ENCODE measurements around the gene CACNA1D.

The CACNA1D gene

DNA sequence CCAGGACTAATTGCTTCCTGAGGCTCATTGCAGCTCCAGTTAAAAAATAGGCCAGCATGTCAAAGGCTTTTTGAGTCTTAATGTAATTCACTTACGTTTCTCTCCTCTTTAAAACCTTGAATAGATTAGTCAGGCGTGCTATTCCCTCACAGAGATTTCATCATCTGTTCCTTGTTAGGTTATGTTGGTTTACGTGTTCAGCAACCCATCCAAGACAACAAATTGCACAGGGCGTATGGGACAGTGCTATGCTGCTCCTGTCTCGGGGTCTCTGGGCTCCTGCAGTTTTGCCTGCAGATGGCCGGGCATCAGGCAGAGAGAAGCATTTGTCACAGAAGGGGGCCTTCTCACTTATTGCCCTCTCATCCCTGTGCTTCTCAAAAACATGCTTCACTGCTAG lies 234.7 kb downstream of the CACNA1D start:
- no peak for DNase-seq (ENCODE audit: extremely low spot score)
- POLR2A ChIA-PET = no interaction called here
- TF ChIP-seq HDGF (IDR thresholded peaks at IDR 0.05; ENCODE audit: borderline replicate concordance) = no peak
- TF ChIP-seq NFRKB (IDR thresholded peaks at IDR 0.05) = no peak
- TF ChIP-seq TARDBP (IDR thresholded peaks at IDR 0.05) = no peak
- no peak for TF ChIP-seq SUZ12 (IDR thresholded peaks at IDR 0.05)
- no peak for TF ChIP-seq SP1 (IDR thresholded peaks at IDR 0.05)
- no peak for TF ChIP-seq ELF4 (IDR thresholded peaks at IDR 0.05)
- no peak for TF ChIP-seq FOXA1 (IDR thresholded peaks at IDR 0.05)
- no peak for TF ChIP-seq FOXK2 (IDR thresholded peaks at IDR 0.05)
- TF ChIP-seq L3MBTL2 (conservative IDR thresholded peaks at IDR 0.05) = no peak
- no peak for TF ChIP-seq ZNF384 (IDR thresholded peaks at IDR 0.05)
- TF ChIP-seq, protein P1, sequence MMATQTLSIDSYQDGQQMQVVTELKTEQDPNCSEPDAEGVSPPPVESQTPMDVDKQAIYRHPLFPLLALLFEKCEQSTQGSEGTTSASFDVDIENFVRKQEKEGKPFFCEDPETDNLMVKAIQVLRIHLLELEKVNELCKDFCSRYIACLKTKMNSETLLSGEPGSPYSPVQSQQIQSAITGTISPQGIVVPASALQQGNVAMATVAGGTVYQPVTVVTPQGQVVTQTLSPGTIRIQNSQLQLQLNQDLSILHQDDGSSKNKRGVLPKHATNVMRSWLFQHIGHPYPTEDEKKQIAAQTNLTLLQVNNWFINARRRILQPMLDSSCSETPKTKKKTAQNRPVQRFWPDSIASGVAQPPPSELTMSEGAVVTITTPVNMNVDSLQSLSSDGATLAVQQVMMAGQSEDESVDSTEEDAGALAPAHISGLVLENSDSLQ (IDR thresholded peaks at IDR 0.05) = no peak
- CTCF ChIA-PET = no interaction called here

DNA sequence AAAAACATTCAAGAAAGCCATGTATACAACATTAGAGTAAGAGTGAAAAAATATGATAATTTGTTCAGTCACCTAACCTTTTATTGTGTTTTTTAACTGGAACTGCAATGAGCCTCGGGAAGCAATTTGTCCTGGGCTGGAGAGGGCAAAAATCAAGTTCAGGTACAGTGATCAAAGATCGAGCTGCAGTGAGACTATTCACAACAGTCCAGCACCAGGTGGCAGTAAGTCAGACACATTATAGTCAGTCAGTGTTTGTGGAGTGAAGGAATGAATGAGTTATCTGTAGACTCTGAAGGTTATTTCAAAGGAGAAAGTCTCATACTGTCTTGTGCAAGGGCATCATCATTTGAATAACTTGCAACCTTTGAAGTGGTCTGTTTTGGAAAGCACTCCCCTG lies 235.2 kb downstream of the CACNA1D start:
- DNase-seq (ENCODE audit: extremely low spot score) = no peak
- CTCF ChIA-PET = no interaction called here
- TF ChIP-seq NFRKB (IDR thresholded peaks at IDR 0.05) (no peak), L3MBTL2 (conservative IDR thresholded peaks at IDR 0.05) (no peak), FOXK2 (IDR thresholded peaks at IDR 0.05) (no peak), TARDBP (IDR thresholded peaks at IDR 0.05) (no peak), ELF4 (IDR thresholded peaks at IDR 0.05) (no peak), BHLHE40 (IDR thresholded peaks at IDR 0.05; ENCODE audit: borderline replicate concordance) (no peak), SUZ12 (IDR thresholded peaks at IDR 0.05) (no peak), SP1 (IDR thresholded peaks at IDR 0.05) (no peak), CTBP1 (IDR thresholded peaks at IDR 0.05; ENCODE audit: borderline replicate concordance) (no peak), LEF1 (IDR thresholded peaks at IDR 0.05; ENCODE audit: borderline replicate concordance) (no peak), ARNT (IDR thresholded peaks at IDR 0.05) (no peak), FOXM1 (IDR thresholded peaks at IDR 0.05; ENCODE audit: borderline replicate concordance) (no peak), ZNF384 (IDR thresholded peaks at IDR 0.05) (no peak), FOXA1 (IDR thresholded peaks at IDR 0.05) (no peak), HDGF (IDR thresholded peaks at IDR 0.05; ENCODE audit: borderline replicate concordance) (no peak)
- TF ChIP-seq, protein P1 (IDR thresholded peaks at IDR 0.05) = no peak
- POLR2A ChIA-PET = no interaction called here

DNA sequence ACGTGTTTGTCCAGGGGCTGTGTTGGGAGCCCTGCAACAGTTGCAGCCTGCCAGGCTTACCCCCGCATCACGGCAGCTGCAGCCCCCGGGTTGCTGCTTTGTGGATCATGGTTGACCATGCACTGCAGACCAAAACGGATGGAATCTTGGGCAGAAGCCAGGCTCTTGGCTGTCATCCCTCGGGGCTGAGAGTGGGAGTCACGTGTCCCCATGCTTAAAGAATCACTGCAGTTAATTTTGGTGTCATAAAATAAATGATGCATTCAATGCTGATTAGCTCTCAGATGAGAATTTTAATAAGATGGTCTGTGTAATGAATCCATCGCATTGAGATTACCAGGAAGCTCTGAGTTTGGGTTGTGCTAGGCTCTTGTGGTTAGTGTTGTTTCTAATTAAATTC lies 236.2 kb downstream of the CACNA1D start:
- ChIA-PET POLR2A (no interaction called here), CTCF (no interaction called here)
- DNase-seq (ENCODE audit: extremely low spot score) = no peak
- TF ChIP-seq FOXK2 (IDR thresholded peaks at IDR 0.05) = no peak
- TF ChIP-seq FOXA1 (IDR thresholded peaks at IDR 0.05) = no peak
- TF ChIP-seq HDGF (IDR thresholded peaks at IDR 0.05; ENCODE audit: borderline replicate concordance) = no peak
- TF ChIP-seq CTBP1 (IDR thresholded peaks at IDR 0.05; ENCODE audit: borderline replicate concordance) = no peak
- TF ChIP-seq, protein P1 (IDR thresholded peaks at IDR 0.05) = no peak
- TF ChIP-seq SP1 (IDR thresholded peaks at IDR 0.05) = no peak

DNA sequence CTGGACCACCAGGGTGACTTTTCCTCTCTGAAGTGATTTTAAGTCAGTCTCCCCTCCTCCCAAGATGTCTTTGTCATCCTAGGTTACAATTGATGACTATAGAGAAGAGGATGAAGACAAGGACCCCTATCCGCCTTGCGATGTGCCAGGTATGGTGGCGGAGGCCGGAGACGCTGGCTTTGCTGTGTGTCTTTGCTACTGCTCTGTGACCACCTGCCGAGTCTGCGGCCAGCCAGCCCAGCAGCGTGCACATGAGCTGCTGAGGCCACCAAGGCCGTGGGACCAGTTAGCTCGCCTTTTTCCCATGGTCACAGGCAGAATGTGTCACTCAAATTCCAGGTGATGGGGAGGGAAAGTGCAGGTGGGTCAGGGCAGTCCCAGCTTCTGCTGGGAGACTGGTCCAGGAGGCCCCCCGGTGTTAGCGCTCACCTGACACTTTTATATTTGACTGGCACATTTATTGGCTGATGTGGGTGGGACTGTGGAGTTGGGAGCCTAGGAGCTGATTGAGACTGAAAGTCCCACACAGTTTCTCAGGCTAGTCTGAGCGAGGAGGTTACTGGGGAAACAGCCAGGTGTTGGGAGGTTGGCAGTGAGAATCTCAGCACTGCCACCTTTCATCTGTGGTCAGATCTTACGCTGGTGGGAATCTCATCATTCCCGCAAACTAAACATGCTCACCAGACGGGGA lies 237.7 kb downstream of the CACNA1D start:
- TF ChIP-seq, protein P1 (IDR thresholded peaks at IDR 0.05) = peak; percentile 71
- TF ChIP-seq CTBP1 (IDR thresholded peaks at IDR 0.05; ENCODE audit: borderline replicate concordance) = no peak
- POLR2A ChIA-PET = no interaction called here
- DNase-seq (ENCODE audit: extremely low spot score) = no peak
- CTCF ChIA-PET = no interaction called here

DNA sequence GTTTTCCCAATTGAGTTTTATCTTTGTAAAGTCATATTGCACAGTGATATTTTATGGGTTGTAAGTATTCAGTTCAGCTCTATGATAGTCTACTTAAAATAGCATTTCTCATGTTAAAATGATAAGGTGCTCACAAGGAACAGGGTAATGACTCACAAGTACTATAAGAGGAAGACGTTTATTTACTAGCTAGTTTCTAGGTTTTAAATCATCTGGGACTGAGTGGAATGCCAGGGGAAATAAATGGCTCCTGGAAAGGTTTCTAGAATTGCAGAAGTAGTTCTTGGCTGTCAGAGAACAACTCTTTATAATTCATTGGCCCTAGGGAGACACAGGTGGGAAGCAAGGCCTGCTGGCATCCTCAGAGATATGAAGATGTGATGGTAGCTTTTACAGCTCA lies 239.0 kb downstream of the CACNA1D start:
- POLR2A ChIA-PET = no interaction called here
- no peak for DNase-seq (ENCODE audit: extremely low spot score)
- no peak for TF ChIP-seq SUZ12 (IDR thresholded peaks at IDR 0.05)
- TF ChIP-seq BHLHE40 (IDR thresholded peaks at IDR 0.05; ENCODE audit: borderline replicate concordance) = no peak
- TF ChIP-seq ZNF384 (IDR thresholded peaks at IDR 0.05) = no peak
- no peak for TF ChIP-seq FOXM1 (IDR thresholded peaks at IDR 0.05; ENCODE audit: borderline replicate concordance)
- no peak for TF ChIP-seq SP1 (IDR thresholded peaks at IDR 0.05)
- TF ChIP-seq FOXK2 (IDR thresholded peaks at IDR 0.05) = no peak
- no peak for TF ChIP-seq TARDBP (IDR thresholded peaks at IDR 0.05)
- no peak for TF ChIP-seq LEF1 (IDR thresholded peaks at IDR 0.05; ENCODE audit: borderline replicate concordance)
- TF ChIP-seq L3MBTL2 (conservative IDR thresholded peaks at IDR 0.05) = no peak
- no peak for TF ChIP-seq ELF4 (IDR thresholded peaks at IDR 0.05)
- no peak for TF ChIP-seq ARNT (IDR thresholded peaks at IDR 0.05)
- no peak for TF ChIP-seq HDGF (IDR thresholded peaks at IDR 0.05; ENCODE audit: borderline replicate concordance)
- no peak for TF ChIP-seq CTBP1 (IDR thresholded peaks at IDR 0.05; ENCODE audit: borderline replicate concordance)
- TF ChIP-seq, protein P1 (IDR thresholded peaks at IDR 0.05) = no peak
- TF ChIP-seq FOXA1 (IDR thresholded peaks at IDR 0.05) = no peak
- no peak for TF ChIP-seq NFRKB (IDR thresholded peaks at IDR 0.05)
- CTCF ChIA-PET = no interaction called here

All from HEK293T (cell line).